KOPT-K1 (cell line): ENCODE measurements around the gene RAMP3.
"Not testable (repeated sequence)": the region's sequence is repeated elsewhere in the genome, so short reads cannot be mapped to it uniquely, and the experiment has no call there.

ENCODE experiments used
- H3K27ac ChIP-seq: fragments of 200-600 bp; sonication (generic); 2 replicates; pipeline ENCODE4 v1.5.1; 2016; ENCODE audit warnings: antibody characterized with exemption, mild to moderate bottlenecking, low read depth, low read length; ENCODE audit not compliant: poor library complexity, severe bottlenecking
- H3K36me3 ChIP-seq: fragments of 200-600 bp; sonication (generic); 2 replicates; pipeline ENCODE4 v1.5.1; 2017; ENCODE audit warnings: antibody characterized with exemption, mild to moderate bottlenecking, low read length, moderate library complexity; ENCODE audit not compliant: insufficient read depth
- H3K9me3 ChIP-seq: fragments of 200-600 bp; sonication (generic); 2 replicates; pipeline ENCODE4 v1.5.1; 2017; ENCODE audit warnings: antibody characterized with exemption, low read length, mild to moderate bottlenecking; ENCODE audit not compliant: insufficient read depth, poor library complexity, severe bottlenecking

The RAMP3 gene

GRCh38 chr7:45202625-45203024, 45.0 kb downstream of the RAMP3 start:
- Histone ChIP-seq H3K27ac (no peak overlapping the region), H3K9me3 (no peaks in the 10 kb centered on the region), H3K36me3 (no peaks in the 10 kb centered on the region)

GRCh38 chr7:45203036-45203435, 45.4 kb downstream of the RAMP3 start:
- H3K27ac ChIP-seq, result no peak overlapping the region

DNA sequence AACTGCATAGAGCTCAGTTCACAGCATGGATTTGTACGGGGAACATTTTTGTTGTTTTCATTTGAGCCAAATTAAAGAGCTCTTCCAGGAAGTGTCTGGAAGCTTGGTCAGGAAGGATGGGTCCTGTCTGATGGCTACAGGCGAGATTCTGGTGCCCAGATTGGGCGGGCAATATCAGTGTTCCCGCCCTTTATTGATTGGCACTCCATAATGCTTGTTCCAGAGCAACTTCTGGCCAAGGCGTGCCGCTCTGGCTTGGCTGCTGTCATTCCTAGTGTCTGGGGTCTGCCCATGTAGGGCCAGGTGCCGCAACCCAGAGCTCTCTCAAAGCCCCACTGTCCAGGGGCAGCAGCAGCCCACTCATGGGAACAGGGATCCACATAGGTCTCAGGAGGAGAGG, 45.9 kb downstream of the RAMP3 start:
- Histone ChIP-seq H3K9me3 (no peaks in the 10 kb centered on the region), H3K27ac (peak overlapping the region; percentile 38), H3K36me3 (no peaks in the 10 kb centered on the region)

More at GRCh38 chr7:45203036-45203435, 45.4 kb downstream of the RAMP3 start:
- no peaks in the 10 kb centered on the region for H3K9me3 ChIP-seq
- H3K36me3 ChIP-seq, result no peaks in the 10 kb centered on the region

GRCh38 chr7:45203936-45204445, 46.4 kb downstream of the RAMP3 start:
- Histone ChIP-seq H3K36me3 (no peaks in the 10 kb centered on the region), H3K27ac (peak overlapping the region; percentile 38), H3K9me3 (no peaks in the 10 kb centered on the region)

- H3K27ac ChIP-seq, result not testable (repeated sequence)
Observed at GRCh38 chr7:45206266-45206665, 48.7 kb downstream of the RAMP3 start.

GRCh38 chr7:45209909-45210308, 52.3 kb downstream of the RAMP3 start:
- H3K27ac ChIP-seq, H3K9me3 ChIP-seq, H3K36me3 ChIP-seq: not testable (repeated sequence)

More at GRCh38 chr7:45206266-45206665, 48.7 kb downstream of the RAMP3 start:
- H3K36me3 ChIP-seq, H3K9me3 ChIP-seq: not testable (repeated sequence)

DNA sequence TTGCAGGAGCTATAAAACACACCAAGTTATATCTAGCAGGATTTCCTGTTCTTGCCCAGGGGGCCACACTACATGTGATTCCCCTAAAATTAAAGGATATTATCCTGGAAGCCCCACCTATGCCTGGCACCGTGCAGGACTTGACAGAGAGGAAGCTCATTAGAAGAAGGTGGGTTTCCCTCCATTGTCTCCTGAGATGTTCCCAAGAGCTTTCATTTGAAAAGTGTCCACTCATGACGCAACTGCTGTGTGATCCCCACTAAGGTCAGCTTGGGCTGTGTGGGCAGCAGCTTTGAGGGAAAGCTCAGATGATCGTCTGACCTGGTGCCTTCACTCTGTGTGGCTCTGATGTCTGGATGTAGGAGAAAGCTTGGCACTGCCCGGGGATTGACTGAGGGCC, 53.5 kb downstream of the RAMP3 start:
- Histone ChIP-seq H3K9me3 (peaks cover 7% of the 10 kb centered on the region), H3K36me3 (no peaks in the 10 kb centered on the region), H3K27ac (no peak overlapping the region)

DNA sequence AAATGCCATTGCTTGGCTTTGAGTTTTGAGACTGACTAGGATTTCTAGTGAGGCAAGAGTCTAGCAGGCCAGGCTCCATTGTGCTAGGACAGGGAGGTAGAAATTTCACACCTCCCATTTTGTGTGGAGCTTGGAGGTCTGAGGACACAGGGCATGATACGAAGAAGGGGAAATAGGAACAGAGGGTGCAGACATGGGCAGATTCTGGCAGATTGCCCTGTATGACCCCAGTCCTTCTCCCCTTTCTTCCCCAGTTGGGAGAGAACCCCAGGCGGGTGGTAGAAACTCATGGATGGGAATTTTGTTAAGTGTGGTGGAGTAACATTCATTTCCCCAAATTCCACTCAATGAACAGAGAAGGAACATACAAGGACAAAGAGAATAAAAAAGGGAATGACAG, 54.4 kb downstream of the RAMP3 start:
- Histone ChIP-seq H3K27ac (no peak overlapping the region), H3K9me3 (peaks cover 7% of the 10 kb centered on the region), H3K36me3 (no peaks in the 10 kb centered on the region)

DNA sequence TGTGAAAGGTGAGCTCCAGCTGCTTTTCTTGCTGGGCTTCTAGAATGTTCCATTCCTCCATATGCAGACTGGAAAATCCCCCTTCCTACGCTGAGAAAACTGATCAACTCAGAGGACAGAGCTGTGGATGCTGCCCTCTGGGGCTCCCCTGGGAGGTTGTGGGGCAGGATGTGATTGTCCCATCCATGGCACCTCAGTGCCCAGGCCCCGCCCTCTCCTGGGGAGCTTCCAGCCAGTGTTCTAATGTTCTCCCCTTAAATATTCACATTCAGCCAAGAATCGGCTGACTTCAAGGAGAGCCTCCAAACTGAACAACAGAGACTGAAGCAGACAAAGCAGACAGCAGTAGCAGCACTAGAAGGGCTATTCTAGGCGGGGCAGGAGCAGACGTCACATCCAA, 55.0 kb downstream of the RAMP3 start:
- Histone ChIP-seq H3K27ac (no peak overlapping the region), H3K36me3 (no peaks in the 10 kb centered on the region), H3K9me3 (peaks cover 7% of the 10 kb centered on the region)

DNA sequence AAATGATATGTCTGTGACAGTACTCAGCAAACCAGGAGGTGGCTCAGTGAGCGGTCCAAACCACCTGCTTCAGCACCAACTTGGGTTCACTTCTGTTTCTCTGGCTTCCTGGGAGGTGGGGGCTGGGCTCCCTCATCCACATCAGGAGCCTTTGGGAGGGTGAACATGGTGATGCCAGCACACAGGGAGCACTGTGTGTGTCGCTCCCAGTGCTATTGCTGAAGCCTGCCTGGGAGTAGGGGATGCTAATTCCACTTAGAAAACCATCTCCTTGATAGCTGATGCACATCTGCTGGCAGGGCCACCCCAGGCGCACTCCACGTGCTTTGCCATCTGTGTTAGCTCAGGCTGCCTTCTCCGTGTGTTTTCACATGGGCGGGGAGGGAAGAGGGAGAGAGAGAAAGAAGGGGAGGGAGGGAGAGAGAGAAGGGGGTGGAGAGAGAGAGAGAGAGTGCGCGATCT, 58.0 kb downstream of the RAMP3 start:
- Histone ChIP-seq H3K27ac (no peak overlapping the region), H3K36me3 (no peaks in the 10 kb centered on the region), H3K9me3 (peaks cover 7% of the 10 kb centered on the region)

- peaks cover 7% of the 10 kb centered on the region for H3K9me3 ChIP-seq
- no peak overlapping the region for H3K27ac ChIP-seq
- no peaks in the 10 kb centered on the region for H3K36me3 ChIP-seq
Observed at GRCh38 chr7:45216181-45216580, 58.6 kb downstream of the RAMP3 start.

DNA sequence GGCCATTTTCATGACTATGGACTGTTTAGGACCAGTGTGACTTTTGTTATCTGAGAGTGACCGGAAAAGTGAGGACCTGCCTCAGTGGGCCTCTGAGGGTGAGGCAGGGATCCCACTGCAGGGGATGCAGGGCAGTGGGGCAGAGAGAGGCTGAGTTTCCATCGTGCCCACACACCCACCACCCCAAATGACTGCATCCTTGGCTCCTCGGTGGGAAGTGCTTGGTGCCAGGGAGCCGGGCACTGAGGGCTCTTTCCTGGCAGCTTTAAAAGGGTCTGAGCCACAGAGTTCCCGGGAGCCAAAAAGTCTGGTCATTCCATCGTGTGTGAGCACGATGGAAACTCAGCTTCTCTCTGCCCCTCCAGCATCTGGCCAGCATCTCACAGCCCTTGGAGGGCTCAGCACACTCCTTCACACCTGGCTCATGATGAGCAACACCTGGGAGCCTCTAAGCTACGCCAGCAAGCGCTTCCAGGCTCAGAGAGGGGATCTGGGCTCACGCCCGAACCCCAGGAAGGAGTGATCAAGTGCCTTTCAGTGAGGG, 59.1 kb downstream of the RAMP3 start:
- Histone ChIP-seq H3K36me3 (no peaks in the 10 kb centered on the region), H3K9me3 (peaks cover 7% of the 10 kb centered on the region), H3K27ac (no peak overlapping the region)

DNA sequence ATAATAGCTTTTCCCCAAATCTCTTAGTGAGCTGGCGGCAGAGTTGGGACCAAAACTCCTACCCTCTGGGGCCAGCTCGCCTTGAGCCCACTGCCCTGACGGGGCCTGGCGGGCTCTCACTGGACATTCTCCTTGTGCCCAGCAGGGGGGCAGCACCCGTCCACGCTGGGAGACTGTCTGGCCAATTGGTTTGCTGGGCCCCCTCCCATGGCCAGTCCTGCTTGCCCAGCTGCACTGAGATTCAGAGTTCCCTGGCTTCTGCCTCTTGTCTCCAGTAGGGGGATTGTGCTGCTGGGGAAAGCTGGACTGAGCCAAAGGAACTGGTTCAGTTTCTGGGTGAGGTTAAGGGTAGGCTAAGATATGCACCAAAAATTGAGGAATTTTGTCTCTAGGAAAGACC, 59.8 kb downstream of the RAMP3 start:
- H3K9me3 ChIP-seq, result peaks cover 7% of the 10 kb centered on the region
- H3K36me3 ChIP-seq, result no peaks in the 10 kb centered on the region
- no peak overlapping the region for H3K27ac ChIP-seq

GRCh38 chr7:45219130-45219529, 61.5 kb downstream of the RAMP3 start:
- H3K9me3 ChIP-seq, result no peaks in the 10 kb centered on the region
- no peaks in the 10 kb centered on the region for H3K36me3 ChIP-seq
- H3K27ac ChIP-seq, result no peak overlapping the region

DNA sequence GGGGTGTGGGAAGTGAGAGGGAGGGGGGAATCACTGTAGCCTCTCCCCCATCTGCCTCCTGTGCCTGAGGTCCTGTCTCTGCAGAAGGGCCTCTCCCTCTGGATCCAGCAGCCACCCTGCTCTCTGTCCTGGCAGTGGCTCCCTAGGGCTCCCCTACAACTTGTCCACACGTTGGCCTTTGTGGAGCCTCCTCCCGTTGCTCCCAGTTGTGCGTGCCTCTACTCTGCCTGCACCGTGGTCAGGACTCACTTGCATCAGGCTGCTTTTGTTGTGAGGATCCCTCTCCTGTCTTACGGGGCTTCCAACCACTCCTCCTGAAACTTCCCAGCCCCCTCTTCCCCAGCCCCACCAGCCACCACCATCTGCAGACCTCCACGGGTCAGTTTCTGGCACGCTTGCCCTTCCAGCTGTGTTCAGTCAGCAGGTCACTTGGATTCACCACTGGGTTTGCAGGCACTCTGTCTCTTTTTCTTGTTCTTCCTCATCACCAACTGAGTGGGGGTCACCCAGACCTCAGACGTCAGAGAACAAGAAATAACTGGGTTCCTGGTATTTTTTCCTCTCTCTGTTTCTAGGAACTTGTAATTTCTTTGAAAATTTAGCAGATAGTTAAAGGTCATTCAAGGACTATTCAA, 62.3 kb downstream of the RAMP3 start:
- Histone ChIP-seq H3K36me3 (no peaks in the 10 kb centered on the region), H3K27ac (no peak overlapping the region), H3K9me3 (no peaks in the 10 kb centered on the region)
